OCI-LY3 (cell line): ENCODE data around the gene AKR1C4.

ENCODE experiments used
- CTCF ChIP-seq: fragments of 200-600, 300-600 bp; sonication (generic); IDR thresholded peaks from 2 replicates; pipeline ENCODE4 v1.5.1; 2014; ENCODE audit warnings: antibody characterized with exemption, low read length, low read depth
- EZH2phosphoT487 ChIP-seq: fragments of 200-600 bp; shearing (Covaris generic); IDR thresholded peaks from 2 replicates; pipeline ENCODE4 v1.6.1; 2018; ENCODE audit warnings: antibody characterized with exemption, mixed run types, low read depth

GRCh38 chr10:5146920-5147254 lies 49.8 kb upstream of the AKR1C4 start:
- TF ChIP-seq CTCF = no peak
- no peak for TF ChIP-seq EZH2phosphoT487
